ENCODE measurements around the gene CAMTA1. TPM values are rescaled to one million over a fixed set of nuclear protein-coding genes. Genes with fewer than 3 reads are reported as not detected.

Gene CAMTA1
- total RNA-seq, 6 experiments from 2014 or later, result 78.1 to 96.6 (median 86.1) TPM

DNA sequence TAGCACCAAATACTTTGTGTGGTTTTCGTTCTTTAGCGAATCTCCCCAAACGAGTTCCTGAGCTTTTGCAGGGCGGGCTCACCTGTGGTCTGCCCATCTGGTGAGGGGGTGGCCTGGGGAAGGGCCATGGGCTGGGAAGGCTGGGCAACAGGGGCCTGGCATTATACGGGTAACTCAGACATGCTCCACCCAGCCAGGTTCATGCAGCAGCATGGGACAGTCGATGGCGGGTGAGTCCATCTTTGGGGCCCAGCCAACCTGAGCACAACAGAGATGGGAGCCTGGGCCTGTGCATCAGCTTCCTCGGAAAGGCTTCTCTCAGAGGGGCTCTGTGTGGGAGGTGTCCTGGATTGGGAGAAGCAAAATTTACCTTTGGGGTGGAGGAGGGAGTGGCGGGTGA, 302.6 kb downstream of the CAMTA1 start:
- Mint-ChIP-seq H3K4me1 (ENCODE audit: low read depth) (no peaks in the 10 kb centered on the region), H3K27me3 (ENCODE audit: insufficient read depth) (peaks cover 36% of the 10 kb centered on the region), H3K27ac (no peak overlapping the region), H3K4me3 (no peak overlapping the region), H3K9me3 (no peaks in the 10 kb centered on the region), H3K36me3 (ENCODE audit: low read depth) (no peaks in the 10 kb centered on the region)
- no peak for TF ChIP-seq CTCF (IDR thresholded peaks at IDR 0.05)
- DNase-seq, result no peak

GRCh38 chr1:7089497-7089896, 304.2 kb downstream of the CAMTA1 start:
- no peak for DNase-seq
- no peak overlapping the region for H3K27ac Mint-ChIP-seq
- H3K36me3 Mint-ChIP-seq (ENCODE audit: low read depth), result no peaks in the 10 kb centered on the region
- no peak for TF ChIP-seq CTCF (IDR thresholded peaks at IDR 0.05)
- H3K4me3 Mint-ChIP-seq, result no peak overlapping the region
- no peaks in the 10 kb centered on the region for H3K9me3 Mint-ChIP-seq
- no peaks in the 10 kb centered on the region for H3K4me1 Mint-ChIP-seq (ENCODE audit: low read depth)
- H3K27me3 Mint-ChIP-seq (ENCODE audit: insufficient read depth), result peaks cover 41% of the 10 kb centered on the region

DNA sequence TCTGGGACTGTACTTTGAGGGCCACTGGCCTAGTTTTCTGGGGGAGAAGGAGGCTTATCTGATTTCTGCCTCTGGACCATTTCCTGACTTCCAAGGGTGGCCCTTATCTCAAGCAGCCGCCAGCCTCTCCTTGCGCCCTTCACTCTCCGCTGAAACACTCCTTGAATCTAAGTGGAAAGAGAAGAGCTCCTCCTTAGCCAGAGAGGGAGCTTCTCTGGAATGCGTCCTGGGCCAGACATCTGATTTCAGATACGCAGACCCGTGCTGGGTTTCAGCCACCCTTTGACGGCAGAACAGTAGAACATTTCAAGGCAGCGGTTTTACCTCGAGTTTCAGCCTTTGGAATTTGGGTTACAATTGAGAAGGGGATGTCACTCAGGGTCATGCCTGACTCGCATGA, 308.0 kb downstream of the CAMTA1 start:
- peaks cover 44% of the 10 kb centered on the region for H3K27me3 Mint-ChIP-seq (ENCODE audit: insufficient read depth)
- no peak for TF ChIP-seq CTCF (IDR thresholded peaks at IDR 0.05)
- no peak overlapping the region for H3K27ac Mint-ChIP-seq
- no peak overlapping the region for H3K4me3 Mint-ChIP-seq
- DNase-seq, result no peak
- no peaks in the 10 kb centered on the region for H3K4me1 Mint-ChIP-seq (ENCODE audit: low read depth)
- no peaks in the 10 kb centered on the region for H3K36me3 Mint-ChIP-seq (ENCODE audit: low read depth)
- no peaks in the 10 kb centered on the region for H3K9me3 Mint-ChIP-seq

DNA sequence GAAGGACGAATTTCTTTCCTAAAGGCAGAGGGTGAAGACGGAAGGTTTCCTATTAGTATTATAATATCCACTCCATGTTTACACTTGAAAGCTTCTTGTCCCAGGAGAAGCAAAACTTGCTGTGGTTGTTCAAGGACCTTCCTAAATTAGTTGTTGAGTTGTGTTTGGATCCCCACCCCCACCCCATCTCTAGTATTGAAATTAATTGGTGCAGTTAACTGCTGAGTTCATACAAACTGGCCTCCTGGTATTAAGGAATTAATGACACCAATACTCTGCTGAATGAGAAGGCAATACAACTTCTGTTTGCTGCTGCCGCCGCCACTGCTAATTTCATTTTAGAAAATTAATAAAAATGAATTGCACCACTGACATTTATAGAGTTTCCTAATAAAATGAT, 308.8 kb downstream of the CAMTA1 start:
- Mint-ChIP-seq H3K36me3 (ENCODE audit: low read depth) (no peaks in the 10 kb centered on the region), H3K27me3 (ENCODE audit: insufficient read depth) (peaks cover 42% of the 10 kb centered on the region), H3K4me3 (no peak overlapping the region), H3K4me1 (ENCODE audit: low read depth) (no peaks in the 10 kb centered on the region), H3K9me3 (no peaks in the 10 kb centered on the region), H3K27ac (no peak overlapping the region)
- no peak for TF ChIP-seq CTCF (IDR thresholded peaks at IDR 0.05)
- no peak for DNase-seq

DNA sequence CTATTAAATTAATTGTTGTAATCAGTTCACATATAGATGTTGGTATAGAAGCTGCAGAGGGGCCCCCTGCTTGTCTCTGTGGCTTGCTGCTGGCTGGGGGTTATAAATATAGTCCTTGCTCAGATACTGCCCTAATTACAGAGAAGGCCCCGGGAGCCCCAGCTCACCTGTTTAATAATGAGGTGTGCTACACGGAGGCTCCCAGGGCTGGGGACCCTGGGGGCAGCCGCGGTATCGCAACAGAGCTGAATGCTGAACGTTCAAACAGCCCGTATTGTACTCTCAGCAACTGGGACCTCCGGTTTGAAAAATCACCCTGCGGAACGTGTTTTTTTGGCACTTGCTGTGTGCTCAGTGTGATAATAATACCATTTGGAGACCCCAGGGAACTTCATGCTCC, 309.3 kb downstream of the CAMTA1 start:
- TF ChIP-seq CTCF (IDR thresholded peaks at IDR 0.05), result no peak
- DNase-seq, result no peak
- Mint-ChIP-seq H3K4me3 (no peak overlapping the region), H3K36me3 (ENCODE audit: low read depth) (no peaks in the 10 kb centered on the region), H3K27ac (no peak overlapping the region), H3K9me3 (no peaks in the 10 kb centered on the region), H3K27me3 (ENCODE audit: insufficient read depth) (peaks cover 40% of the 10 kb centered on the region), H3K4me1 (ENCODE audit: low read depth) (no peaks in the 10 kb centered on the region)

GRCh38 chr1:7095343-7095964, 310.2 kb downstream of the CAMTA1 start:
- TF ChIP-seq CTCF (IDR thresholded peaks at IDR 0.05), result no peak
- H3K36me3 Mint-ChIP-seq (ENCODE audit: low read depth), result no peaks in the 10 kb centered on the region
- peaks cover 7% of the 10 kb centered on the region; the same call in 1 of the 2 replicates for H3K4me1 Mint-ChIP-seq (ENCODE audit: low read depth)
- H3K27me3 Mint-ChIP-seq (ENCODE audit: insufficient read depth), result peaks cover 44% of the 10 kb centered on the region
- no peak overlapping the region for H3K27ac Mint-ChIP-seq
- H3K9me3 Mint-ChIP-seq, result no peaks in the 10 kb centered on the region
- H3K4me3 Mint-ChIP-seq, result no peak overlapping the region
- DNase-seq, result no peak
